GM19238 (cell line): ENCODE results near the gene MAP3K2.

Experiments used
- DNase-seq: peaks from one replicate; pipeline ENCODE4 v3.0.0; 2011; ENCODE audit warnings: low spot score; ENCODE audit not compliant: insufficient read length

Gene MAP3K2, protein sequence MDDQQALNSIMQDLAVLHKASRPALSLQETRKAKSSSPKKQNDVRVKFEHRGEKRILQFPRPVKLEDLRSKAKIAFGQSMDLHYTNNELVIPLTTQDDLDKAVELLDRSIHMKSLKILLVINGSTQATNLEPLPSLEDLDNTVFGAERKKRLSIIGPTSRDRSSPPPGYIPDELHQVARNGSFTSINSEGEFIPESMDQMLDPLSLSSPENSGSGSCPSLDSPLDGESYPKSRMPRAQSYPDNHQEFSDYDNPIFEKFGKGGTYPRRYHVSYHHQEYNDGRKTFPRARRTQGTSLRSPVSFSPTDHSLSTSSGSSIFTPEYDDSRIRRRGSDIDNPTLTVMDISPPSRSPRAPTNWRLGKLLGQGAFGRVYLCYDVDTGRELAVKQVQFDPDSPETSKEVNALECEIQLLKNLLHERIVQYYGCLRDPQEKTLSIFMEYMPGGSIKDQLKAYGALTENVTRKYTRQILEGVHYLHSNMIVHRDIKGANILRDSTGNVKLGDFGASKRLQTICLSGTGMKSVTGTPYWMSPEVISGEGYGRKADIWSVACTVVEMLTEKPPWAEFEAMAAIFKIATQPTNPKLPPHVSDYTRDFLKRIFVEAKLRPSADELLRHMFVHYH

DNA sequence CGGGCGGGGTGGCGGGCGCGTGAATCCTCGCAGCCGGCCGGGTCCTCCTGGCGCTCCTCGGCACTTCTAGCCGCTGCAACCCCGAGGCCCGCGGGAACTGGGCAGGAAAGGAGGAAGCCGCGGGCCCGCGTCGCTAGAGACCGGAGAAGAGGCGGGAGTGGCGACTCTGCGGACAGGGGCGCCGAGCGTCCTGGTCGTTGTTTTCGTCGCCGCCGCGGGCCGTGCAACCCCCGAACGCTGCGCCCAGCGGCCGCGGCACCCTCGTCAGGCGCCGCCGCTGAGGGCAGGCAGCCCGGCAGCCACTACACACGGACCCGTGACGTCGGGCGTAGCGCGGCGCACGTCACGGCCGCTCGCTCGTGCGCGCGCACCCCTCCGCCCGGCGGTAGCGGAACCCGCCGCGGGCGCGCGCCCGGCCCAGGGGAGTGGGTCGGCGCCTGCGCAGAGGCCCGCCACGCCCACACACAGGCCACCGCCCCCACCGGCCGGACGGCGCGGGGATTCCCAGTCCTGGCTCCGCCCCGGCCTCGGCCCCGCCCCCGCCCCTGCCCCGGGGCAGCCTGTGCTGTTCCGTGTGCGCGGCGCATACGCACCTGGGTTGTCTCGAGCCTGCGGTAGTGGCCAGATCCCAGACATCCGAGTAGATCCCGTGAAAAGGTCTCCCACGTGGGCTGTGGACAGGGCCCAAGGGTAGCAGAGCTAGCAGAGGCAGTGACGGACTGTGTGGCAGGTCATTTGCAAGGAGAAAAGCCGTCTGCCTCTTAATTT lies at the start of gene MAP3K2:
Gene MAP3K2 (minus strand): TSS at position 321 of the 768 bp plus-strand sequence. CDS start 44,846 bp downstream, outside the sequence.
- DNase-seq: peak; percentile 90

DNA sequence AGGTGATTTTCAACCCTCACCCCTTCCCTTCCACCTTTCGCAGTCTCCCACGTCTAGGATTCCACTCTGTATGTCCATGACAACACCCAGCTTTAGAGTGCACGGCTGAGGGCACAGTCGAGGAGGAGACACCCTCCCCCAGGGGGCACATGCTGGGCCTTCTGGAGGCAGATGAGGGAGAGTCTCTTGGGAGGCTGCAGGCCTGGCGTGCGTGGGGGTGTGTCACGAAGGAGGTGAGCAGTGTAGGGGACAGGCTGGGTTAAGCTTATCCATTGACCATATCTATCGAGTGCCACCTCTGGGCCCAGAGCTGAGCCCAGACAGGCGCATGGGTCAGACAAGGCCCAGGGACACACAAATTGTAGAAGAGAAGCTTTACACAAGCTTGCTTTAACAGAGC lies 49.3 kb upstream of the MAP3K2 start:
- no peak for DNase-seq

DNA sequence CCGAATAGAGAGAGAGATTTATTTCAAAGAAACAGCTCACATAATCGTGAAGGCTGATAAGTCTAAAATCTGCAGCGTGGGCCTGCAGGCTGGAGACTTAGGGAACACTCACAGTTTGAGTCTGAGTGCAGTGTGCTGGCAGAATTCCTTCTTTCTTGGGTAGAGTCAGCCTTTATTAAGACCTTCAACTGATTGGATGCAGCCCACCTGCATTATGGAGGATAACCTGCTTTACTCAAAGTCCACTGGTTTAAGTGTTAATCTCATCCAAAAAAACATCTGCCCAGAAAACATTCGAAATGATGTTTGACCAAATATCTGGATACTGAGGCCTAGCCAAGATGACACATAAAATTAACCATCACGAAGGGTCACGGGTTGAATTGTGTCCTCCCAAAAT lies 46.7 kb upstream of the MAP3K2 start:
- no peak for DNase-seq

DNA sequence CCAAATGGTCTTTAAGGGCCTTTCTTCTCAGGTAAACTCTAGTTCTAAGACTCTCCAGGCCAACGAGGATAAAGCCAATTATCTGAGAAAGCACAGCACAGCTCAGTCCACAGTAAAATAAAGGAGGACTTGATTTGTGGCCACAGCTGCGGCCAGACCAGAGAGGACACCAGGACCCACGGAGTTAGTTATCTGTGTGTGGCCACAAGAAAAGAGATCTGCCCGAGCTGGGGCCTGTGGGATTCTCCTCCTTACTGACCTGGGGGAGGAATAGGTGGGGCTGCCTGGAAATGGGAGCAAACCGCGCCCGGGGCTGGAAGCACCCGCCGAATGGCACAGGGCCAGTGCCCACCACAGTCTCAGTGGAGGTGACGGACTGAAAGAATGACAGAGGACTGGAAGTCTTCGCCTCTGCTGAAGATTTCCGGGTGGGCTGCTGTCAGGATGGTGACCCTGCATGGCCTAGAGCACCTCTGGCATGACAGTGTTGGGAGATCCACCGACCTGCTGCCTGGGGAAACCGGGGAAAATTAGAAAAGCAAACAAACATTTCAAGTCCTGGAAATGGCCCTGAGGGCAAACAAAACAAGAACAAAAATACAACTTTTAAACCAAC lies 43.7 kb upstream of the MAP3K2 start:
- no peak for DNase-seq

DNA sequence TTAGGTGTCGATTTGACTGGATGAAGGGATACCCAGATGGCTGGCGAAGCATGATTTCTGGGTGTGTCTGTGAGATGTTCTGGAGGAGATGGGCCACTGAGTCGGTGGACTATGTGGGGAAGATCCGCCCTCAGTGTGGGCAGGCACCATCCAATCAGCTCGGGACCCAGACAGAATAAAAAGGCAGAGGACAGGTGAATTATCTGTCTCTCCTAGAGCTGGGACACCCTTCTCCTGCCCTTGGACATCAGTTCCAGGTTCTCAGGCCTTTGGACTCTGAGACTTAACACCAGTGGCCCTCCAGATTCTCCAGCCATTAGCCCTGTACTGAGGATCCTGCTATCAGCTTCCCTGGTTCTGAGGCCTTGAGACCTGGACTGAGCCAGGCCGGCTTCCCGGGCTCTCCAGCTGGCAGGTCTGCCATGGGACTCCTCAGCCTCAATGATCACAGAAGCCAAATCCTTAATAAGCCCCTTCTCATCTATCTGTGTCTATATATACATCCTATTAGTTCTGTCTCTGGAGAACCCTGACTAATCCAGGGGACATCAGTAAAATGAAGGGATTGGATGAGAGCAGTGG lies 42.2 kb upstream of the MAP3K2 start:
- DNase-seq: no peak

DNA sequence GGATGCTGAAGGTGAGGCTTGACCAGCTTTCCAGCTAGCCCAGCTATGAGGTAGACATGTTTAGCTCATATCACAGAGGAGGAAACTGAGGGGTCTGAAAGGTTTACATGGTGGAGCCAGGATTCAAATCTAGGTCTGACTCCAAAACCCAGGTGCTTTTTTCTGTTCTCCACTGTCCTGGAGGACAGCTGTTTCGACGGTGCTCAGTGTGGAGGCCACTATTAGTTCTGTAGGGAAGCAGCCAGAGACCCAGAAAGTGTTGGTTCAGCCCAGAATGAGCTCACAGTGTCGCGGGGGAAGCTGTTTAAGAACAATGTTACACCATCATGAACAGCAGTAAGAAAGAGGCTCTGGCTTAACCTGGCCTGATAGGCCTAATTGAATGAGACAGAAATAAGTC lies 41.5 kb upstream of the MAP3K2 start:
- no peak for DNase-seq

DNA sequence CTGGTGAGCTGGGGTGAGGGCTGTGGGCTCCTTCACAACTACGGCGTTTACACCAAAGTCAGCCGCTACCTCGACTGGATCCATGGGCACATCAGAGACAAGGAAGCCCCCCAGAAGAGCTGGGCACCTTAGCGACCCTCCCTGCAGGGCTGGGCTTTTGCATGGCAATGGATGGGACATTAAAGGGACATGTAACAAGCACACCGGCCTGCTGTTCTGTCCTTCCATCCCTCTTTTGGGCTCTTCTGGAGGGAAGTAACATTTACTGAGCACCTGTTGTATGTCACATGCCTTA lies 41.0 kb upstream of the MAP3K2 start:
- no peak for DNase-seq

DNA sequence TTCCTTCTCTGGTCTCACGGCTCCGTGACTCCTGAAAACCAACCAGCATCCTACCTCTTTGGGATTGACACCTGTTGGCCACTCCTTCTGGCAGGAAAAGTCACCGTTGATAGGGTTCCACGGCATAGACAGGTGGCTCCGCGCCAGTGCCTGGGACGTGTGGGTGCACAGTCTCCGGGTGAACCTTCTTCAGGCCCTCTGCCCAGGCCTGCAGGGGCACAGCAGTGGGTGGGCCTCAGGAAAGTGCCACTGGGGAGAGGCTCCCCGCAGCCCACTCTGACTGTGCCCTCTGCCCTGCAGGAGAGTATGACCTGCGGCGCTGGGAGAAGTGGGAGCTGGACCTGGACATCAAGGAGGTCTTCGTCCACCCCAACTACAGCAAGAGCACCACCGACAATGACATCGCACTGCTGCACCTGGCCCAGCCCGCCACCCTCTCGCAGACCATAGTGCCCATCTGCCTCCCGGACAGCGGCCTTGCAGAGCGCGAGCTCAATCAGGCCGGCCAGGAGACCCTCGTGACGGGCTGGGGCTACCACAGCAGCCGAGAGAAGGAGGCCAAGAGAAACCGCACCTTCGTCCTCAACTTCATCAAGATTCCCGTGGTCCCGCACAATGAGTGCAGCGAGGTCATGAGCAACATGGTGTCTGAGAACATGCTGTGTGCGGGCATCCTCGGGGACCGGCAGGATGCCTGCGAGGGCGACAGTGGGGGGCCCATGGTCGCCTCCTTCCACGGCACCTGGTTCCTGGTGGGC lies 40.5 kb upstream of the MAP3K2 start:
- DNase-seq: no peak

DNA sequence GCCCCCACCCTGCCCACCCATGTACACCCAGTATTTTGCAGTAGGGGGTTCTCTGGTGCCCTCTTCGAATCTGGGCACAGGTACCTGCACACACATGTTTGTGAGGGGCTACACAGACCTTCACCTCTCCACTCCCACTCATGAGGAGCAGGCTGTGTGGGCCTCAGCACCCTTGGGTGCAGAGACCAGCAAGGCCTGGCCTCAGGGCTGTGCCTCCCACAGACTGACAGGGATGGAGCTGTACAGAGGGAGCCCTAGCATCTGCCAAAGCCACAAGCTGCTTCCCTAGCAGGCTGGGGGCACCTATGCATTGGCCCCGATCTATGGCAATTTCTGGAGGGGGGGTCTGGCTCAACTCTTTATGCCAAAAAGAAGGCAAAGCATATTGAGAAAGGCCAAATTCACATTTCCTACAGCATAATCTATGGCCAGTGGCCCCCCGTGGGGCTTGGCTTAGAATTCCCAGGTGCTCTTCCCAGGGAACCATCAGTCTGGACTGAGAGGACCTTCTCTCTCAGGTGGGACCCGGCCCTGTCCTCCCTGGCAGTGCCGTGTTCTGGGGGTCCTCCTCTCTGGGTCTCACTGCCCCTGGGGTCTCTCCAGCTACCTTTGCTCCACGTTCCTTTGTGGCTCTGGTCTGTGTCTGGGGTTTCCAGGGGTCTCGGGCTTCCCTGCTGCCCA lies 39.7 kb upstream of the MAP3K2 start:
- DNase-seq: no peak

DNA sequence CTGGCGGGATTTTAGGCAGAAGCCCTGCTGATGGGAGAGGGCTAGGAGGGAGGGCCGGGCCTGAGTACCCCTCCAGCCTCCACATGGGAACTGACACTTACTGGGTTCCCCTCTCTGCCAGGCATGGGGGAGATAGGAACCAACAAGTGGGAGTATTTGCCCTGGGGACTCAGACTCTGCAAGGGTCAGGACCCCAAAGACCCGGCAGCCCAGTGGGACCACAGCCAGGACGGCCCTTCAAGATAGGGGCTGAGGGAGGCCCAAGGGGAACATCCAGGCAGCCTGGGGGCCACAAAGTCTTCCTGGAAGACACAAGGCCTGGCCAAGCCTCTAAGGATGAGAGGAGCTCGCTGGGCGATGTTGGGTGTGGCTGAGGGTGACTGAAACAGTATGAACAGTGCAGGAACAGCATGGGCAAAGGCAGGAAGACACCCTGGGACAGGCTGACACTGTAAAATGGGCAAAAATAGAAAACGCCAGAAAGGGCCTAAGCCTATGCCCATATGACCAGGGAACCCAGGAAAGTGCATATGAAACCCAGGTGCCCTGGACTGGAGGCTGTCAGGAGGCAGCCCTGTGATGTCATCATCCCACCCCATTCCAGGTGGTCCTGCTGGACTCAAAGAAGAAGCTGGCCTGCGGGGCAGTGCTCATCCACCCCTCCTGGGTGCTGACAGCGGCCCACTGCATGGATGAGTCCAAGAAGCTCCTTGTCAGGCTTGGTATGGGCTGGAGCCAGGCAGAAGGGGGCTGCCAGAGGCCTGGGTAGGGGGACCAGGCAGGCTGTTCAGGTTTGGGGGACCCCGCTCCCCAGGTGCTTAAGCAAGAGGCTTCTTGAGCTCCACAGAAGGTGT lies 39.0 kb upstream of the MAP3K2 start:
- DNase-seq: no peak

DNA sequence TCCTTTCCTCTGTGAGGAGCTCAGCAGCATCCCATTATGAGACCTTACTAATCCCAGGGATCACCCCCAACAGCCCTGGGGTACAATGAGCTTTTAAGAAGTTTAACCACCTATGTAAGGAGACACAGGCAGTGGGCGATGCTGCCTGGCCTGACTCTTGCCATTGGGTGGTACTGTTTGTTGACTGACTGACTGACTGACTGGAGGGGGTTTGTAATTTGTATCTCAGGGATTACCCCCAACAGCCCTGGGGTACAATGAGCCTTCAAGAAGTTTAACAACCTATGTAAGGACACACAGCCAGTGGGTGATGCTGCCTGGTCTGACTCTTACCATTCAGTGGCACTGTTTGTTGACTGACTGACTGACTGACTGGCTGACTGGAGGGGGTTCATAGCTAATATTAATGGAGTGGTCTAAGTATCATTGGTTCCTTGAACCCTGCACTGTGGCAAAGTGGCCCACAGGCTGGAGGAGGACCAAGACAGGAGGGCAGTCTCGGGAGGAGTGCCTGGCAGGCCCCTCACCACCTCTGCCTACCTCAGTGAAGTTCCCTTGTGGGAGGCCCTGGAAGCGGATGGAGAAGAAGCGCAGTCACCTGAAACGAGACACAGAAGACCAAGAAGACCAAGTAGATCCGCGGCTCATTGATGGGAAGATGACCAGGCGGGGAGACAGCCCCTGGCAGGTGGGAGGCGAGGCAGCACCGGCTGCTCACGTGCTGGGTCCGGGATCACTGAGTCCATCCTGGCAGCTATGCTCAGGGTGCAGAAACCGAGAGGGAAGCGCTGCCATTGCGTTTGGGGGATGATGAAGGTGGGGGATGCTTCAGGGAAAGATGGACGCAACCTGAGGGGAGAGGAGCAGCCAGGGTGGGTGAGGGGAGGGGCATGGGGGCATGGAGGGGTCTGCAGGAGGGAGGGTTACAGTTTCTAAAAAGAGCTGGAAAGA lies 38.0 kb upstream of the MAP3K2 start:
- no peak for DNase-seq

DNA sequence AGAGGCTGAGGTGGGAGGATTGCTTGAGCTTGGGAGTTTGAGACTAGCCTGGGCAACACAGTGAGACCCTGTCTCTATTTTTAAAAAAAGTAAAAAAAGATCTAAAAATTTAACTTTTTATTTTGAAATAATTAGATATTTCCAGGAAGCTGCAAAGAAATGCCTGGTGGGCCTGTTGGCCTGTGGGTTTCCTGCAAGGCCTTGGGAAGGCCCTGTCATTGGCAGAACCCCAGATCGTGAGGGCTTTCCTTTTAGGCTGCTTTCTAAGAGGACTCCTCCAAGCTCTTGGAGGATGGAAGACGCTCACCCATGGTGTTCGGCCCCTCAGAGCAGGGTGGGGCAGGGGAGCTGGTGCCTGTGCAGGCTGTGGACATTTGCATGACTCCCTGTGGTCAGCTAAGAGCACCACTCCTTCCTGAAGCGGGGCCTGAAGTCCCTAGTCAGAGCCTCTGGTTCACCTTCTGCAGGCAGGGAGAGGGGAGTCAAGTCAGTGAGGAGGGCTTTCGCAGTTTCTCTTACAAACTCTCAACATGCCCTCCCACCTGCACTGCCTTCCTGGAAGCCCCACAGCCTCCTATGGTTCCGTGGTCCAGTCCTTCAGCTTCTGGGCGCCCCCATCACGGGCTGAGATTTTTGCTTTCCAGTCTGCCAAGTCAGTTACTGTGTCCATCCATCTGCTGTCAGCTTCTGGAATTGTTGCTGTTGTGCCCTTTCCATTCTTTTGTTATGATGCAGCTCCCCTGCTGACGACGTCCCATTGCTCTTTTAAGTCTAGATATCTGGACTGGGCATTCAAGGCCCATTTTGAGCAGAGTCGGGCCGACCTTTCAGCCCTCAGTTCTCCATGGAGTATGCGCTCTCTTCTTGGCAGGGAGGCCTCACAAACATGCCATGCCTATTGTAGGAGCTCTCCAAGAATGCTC lies 37.1 kb upstream of the MAP3K2 start:
- DNase-seq: no peak

DNA sequence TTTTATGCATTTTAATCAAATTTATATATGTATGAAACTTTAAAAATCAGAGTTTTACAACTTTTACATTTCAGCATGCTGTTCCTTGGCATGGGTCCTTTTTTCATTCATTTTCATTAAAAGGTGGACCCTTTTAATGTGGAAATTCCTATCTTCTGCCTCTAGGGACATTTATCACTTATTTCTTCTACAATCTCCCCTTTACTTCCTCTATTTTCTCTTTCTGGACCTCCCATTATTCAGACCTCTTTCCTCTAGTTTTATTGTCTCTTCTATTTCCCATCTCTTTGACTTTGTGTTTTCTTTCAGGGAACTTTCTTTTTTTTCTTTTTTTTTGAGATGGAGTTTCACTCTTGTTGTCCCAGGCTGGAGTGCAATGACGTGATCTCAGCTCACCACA lies 36.1 kb upstream of the MAP3K2 start:
- no peak for DNase-seq

DNA sequence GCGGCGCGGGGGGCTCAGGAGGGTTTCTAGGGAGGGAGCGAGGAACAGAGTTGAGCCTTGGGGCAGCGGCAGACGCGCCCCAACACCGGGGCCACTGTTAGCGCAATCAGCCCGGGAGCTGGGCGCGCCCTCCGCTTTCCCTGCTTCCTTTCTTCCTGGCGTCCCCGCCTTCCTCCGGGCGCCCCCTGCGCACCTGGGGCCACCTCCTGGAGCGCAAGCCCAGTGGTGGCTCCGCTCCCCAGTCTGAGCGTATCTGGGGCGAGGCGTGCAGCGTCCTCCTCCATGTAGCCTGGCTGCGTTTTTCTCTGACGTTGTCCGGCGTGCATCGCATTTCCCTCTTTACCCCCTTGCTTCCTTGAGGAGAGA lies 35.7 kb upstream of the MAP3K2 start:
- DNase-seq: no peak

DNA sequence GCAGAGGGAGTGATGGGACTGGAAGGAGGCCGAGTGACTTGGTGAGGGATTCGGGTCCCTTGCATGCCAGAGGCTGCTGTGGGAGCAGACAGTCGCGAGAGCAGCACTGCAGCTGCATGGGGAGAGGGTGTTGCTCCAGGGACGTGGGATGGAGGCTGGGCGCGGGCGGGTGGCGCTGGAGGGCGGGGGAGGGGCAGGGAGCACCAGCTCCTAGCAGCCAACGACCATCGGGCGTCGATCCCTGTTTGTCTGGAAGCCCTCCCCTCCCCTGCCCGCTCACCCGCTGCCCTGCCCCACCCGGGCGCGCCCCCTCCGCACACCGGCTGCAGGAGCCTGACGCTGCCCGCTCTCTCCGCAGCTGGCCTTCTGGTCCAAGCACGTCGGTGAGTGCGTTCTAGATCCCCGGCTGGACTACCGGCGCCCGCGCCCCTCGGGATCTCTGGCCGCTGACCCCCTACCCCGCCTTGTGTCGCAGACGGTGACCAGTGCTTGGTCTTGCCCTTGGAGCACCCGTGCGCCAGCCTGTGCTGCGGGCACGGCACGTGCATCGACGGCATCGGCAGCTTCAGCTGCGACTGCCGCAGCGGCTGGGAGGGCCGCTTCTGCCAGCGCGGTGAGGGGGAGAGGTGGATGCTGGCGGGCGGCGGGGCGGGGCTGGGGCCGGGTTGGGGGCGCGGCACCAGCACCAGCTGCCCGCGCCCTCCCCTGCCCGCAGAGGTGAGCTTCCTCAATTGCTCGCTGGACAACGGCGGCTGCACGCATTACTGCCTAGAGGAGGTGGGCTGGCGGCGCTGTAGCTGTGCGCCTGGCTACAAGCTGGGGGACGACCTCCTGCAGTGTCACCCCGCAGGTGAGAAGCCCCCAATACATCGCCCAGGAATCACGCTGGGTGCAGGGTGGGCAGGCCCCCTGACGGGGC lies 35.0 kb upstream of the MAP3K2 start:
- DNase-seq: no peak

DNA sequence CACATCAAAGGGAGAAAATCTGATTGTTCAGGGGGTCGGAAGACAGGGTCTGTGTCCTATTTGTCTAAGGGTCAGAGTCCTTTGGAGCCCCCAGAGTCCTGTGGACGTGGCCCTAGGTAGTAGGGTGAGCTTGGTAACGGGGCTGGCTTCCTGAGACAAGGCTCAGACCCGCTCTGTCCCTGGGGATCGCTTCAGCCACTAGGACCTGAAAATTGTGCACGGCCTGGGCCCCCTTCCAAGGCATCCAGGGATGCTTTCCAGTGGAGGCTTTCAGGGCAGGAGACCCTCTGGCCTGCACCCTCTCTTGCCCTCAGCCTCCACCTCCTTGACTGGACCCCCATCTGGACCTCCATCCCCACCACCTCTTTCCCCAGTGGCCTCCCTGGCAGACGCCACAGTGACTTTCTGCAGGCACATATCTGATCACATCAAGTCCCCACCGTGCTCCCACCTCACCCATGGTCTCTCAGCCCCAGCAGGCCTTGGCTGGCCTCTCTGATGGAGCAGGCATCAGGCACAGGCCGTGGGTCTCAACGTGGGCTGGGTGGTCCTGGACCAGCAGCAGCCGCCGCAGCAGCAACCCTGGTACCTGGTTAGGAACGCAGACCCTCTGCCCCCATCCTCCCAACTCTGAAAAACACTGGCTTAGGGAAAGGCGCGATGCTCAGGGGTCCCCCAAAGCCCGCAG lies 34.2 kb upstream of the MAP3K2 start:
- DNase-seq: no peak
